Measurements from ENCODE around the gene AZU1.
"Not testable (repeated sequence)": the region's sequence is repeated elsewhere in the genome, so short reads cannot be mapped to it uniquely, and the experiment has no call there.

Gene AZU1

GRCh38 chr19:815775-816499, 11.7 kb upstream of the AZU1 start:
- no peak overlapping the region for H3K4me3 ChIP-seq (ENCODE audit: low read depth, low read length)
- no peak for TF ChIP-seq CTCF (conservative IDR thresholded peaks at IDR 0.05; ENCODE audit: low read depth, low read length)
- no peak for DNase-seq (ENCODE audit: low read depth)

GRCh38 chr19:816500-816857, 11.2 kb upstream of the AZU1 start:
- DNase-seq (ENCODE audit: low read depth) = no peak
- no peak overlapping the region for H3K4me3 ChIP-seq (ENCODE audit: low read depth, low read length)
- no peak for TF ChIP-seq CTCF (conservative IDR thresholded peaks at IDR 0.05; ENCODE audit: low read depth, low read length)

GRCh38 chr19:820212-820611, 7.4 kb upstream of the AZU1 start:
- DNase-seq (ENCODE audit: low read depth); H3K4me3 ChIP-seq (ENCODE audit: low read depth, low read length): not testable (repeated sequence)

- no peak for DNase-seq (ENCODE audit: low read depth)
- no peak for TF ChIP-seq CTCF (conservative IDR thresholded peaks at IDR 0.05; ENCODE audit: low read depth, low read length)
- H3K4me3 ChIP-seq (ENCODE audit: low read depth, low read length) = peak overlapping the region; percentile 49
Observed at GRCh38 chr19:821231-821824, 6.3 kb upstream of the AZU1 start.

GRCh38 chr19:821825-822503, 5.7 kb upstream of the AZU1 start, which contains the start of gene PLPPR3:
PLPPR3 (minus strand) TSS chr19:821955; CDS start chr19:821559, 396 bp downstream.
- no peak for DNase-seq (ENCODE audit: low read depth)
- no peak for TF ChIP-seq CTCF (conservative IDR thresholded peaks at IDR 0.05; ENCODE audit: low read depth, low read length)
- H3K4me3 ChIP-seq (ENCODE audit: low read depth, low read length) = peak within 1 kb of the TSS; percentile 49

- TF ChIP-seq CTCF (conservative IDR thresholded peaks at IDR 0.05; ENCODE audit: low read depth, low read length) = no peak
- no peak overlapping the region for H3K4me3 ChIP-seq (ENCODE audit: low read depth, low read length)
- no peak for DNase-seq (ENCODE audit: low read depth)
Observed at GRCh38 chr19:823565-824121, 4.0 kb upstream of the AZU1 start.

- no peak for DNase-seq (ENCODE audit: low read depth)
- no peak for TF ChIP-seq CTCF (conservative IDR thresholded peaks at IDR 0.05; ENCODE audit: low read depth, low read length)
- H3K4me3 ChIP-seq (ENCODE audit: low read depth, low read length) = no peak overlapping the region
Observed at GRCh38 chr19:824885-825284, 2.8 kb upstream of the AZU1 start.

Data from choroid plexus epithelial cell (primary cell).